ENCODE results near the gene PET100.

DNA sequence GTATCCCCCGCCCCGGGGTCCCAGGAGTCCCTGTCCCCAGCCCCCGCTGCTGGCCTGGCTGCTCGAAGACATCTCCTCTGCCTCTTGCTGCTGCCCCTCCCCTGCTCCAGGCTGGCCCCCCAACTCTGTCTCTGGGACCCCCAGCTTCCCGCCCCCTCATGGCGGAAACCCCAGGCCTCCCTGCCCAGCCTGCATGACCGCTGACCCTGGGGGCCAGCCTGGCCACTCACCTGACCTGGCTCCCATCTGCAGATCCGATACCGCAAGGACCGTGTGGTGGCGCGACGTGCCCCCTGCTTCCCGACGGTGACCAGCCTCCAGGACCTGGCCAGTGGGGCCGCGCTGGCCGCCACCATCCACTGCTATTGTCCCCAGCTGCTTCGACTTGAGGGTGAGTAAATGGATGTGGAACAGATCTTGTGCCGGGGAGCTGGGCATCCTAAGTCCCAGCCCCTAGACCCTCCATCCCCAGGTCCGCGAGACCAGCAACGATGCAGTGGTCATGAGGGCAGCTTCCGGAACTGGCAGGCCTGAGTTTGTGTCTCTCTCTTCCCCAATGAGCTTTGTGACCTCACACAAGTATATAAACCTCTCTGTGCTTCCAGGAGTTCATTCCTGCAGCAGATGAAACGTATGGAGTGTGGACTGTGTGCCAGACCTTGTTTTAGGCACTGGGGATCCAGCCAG lies 21.6 kb upstream of the PET100 start:
- TF ChIP-seq CTCF (conservative IDR thresholded peaks at IDR 0.05 in 1 of 2, IDR thresholded peaks at IDR 0.05 in 1 of 2; ENCODE audit: extremely low read depth in 1 of 2, insufficient read depth in 1 of 2, low read depth in 1 of 2, low read length in 2 of 2): no peak
- no peak for TF ChIP-seq EZH2 (IDR thresholded peaks at IDR 0.05; ENCODE audit: borderline replicate concordance, low read length)
